H4 (cell line): ENCODE data around the gene RPH3AL. TPM values are rescaled to one million over a fixed set of nuclear protein-coding genes. Genes with fewer than 3 reads are reported as not detected.

Experiments used
- DNase-seq: peaks from one replicate; pipeline ENCODE4 v3.0.0-alpha.2; 2015; ENCODE audit warnings: low spot score
- total RNA-seq: library from RNA; depleted of rRNA; stranded (reverse); fragments of >200 nt; shearing (Covaris generic); gene quantifications from 2 replicates; pipeline ENCODE4 v1.2.3, GENCODE V29; 2014

RPH3AL gene
- total RNA-seq, 1 experiment from 2014 or later, result 6.0 TPM

DNA sequence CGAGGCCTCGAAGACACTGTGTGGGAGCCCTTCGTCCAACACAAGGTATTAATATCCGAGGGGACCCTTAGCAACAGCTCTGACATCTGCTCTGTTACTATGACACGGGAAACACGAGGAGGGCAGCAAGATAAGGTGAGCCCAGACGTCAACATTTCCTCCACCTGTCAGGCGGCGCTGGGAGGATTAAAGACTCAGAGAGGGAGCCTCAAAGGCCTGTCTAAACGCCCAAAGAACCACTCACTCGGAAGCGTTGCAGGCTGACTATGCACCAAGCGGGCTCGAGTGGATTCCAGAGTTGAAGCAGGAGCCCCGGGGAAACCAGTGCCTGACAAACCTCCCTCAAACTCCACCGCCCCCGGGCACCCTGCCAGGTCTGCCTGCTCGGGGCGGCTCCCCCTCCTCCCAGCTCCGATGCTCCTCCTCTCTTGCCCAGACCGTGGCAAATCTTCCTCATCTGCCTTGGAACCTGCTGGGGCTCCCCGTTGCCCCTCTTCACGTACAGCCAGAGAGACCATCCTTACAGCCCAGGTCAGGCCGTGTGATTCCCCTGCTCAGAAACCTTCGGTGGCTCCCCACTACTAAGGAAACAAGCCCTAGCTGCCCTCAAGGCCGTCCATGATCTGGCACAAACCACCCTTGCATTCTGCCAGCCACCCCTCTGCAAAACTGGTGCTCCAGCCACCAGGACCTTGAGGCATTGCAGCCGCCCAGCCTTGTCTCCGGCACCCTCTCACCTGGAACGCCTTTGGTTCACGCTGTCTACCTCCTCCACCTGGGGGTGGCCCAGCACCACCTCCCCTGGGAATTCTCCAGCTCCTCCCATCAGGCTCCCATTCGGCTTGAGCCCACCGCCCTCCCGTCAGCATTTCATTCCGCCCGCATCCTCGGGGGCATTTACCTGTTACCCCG, 16.2 kb downstream of the RPH3AL start:
- DNase-seq, result no peak

DNA sequence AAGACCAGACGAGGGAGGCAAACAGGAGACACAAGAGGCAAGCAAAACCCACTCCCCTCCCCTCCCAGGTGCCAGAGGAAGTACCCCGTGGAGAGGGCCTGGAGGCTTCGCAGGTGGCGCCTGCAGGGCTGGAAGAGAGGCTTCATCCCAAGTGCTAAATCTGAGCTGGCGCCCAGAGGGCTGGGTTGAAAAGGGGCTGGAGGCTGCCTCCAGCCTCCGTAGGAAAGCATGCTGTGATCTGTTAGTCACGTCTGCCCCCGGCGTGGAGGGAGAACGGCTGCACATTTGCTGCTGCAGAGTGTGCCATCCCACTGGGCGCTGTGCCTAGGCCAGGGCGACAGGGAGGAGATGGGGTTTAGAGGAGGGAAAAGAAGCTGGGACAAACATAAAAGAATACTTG, 16.9 kb downstream of the RPH3AL start:
- no peak for DNase-seq

- DNase-seq, result no peak
These were observed 17.6 kb downstream of the RPH3AL start for GRCh38 chr17:334974-335481.

DNA sequence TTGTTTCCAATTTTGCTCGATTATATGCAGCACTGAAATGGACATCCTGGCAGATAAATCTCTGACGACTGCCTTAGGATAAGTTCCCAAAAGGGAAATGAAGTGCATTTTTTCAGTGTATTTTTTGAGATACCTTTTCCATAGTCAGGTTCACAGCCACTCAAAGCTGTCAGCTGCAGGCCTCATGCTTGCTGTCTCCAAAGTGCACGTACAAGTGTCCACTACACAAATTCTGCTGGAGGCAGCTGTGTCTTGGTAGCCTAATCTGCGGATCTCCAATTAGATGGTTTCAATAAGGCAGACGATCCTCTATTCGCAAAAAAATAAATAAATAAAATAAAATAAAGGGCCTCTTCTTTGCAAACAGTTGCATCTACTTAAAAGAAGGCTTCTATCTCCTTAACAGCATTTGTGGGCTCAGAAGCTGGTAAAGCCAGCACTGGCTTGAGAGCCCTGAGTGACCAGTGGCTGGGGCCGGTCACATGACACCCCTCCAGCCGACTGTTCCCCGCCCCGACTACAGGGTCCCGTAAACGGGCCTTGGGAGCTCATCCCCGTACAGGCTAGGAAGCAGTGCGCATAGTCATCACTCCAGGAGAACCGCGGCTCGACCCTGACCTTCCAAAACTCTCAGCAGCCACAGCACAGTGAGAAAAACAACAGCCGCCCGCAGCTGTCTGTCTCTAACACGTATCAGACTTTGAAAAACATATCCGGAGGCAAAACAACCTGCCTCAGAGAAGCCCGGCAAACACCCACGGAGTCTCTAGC, 18.8 kb downstream of the RPH3AL start:
- DNase-seq, result no peak

GRCh38 chr17:332558-333322, 19.9 kb downstream of the RPH3AL start:
- DNase-seq, result no peak

- DNase-seq, result no peak
These were observed 20.6 kb downstream of the RPH3AL start for GRCh38 chr17:332023-332422.

- DNase-seq, result no peak
These were observed 21.5 kb downstream of the RPH3AL start for GRCh38 chr17:330993-331701.

GRCh38 chr17:329784-330420, 22.7 kb downstream of the RPH3AL start:
- no peak for DNase-seq

DNA sequence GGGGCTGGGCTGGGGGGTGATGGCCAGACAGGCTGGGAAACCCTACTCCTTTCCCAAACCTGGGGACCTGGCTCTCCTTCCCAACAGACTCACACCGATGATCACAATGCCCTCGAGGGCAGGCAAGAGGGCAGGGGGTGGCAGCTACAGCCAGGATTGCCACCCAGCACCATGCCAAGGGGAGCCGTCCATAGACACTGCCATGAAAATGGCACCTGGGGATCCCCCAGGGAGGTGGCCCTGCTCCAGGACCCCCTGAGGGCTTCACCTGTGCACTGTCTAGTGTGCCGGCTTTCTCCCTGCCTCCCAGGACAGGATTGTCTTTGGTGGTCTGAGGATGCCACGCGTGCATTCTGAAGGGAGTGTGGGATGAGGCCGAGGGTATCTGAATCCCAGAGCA, 24.6 kb downstream of the RPH3AL start:
- DNase-seq, result no peak

DNA sequence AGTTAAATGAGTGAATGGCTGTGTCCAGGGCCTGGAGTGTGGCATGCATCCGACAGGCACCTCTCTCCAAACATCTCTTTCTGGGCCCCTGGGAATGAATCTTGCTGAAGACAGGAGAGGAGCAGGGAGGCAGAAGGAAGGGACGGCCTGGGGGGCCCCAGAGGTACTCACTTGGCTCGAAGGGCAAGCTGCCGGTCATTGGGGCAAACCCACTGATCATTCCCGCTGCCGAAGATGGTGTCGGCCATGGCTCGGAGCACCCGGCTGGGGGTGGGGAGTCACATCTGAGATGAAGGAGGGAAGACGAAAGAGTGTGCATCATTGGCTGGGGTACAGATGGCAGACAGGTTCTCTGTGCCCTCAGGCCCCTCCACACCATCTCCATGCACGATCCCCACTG, 25.3 kb downstream of the RPH3AL start:
- DNase-seq, result no peak

DNA sequence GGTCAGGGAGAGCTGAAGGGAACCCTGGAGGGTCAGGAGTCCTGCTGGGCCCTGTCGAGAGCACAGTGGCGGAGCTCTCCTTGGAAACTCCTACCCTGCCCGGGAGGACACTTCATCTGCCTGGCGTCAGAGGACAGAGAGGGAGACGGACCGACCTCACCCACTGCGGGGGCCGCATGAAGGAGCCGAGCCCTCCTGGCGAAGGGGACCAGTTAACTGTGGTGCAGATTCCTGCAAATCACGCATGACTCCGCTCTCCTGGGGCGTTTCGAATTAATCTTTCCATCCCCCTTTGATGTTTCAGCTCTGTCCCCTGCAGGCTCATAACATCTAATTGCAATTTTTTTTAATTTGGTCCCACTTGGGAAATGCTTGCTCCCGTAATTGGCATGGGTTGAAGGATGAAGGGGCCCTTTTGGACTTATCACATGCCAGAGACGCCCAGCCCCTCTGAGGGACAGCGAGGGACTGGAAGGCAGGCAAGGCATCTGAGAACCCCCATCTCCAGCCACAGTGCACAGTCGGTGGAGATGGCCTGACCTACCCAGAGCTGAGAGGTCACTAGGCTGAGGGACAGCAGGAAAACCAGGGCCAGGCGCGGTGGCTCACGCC, 26.5 kb downstream of the RPH3AL start:
- DNase-seq, result no peak

DNA sequence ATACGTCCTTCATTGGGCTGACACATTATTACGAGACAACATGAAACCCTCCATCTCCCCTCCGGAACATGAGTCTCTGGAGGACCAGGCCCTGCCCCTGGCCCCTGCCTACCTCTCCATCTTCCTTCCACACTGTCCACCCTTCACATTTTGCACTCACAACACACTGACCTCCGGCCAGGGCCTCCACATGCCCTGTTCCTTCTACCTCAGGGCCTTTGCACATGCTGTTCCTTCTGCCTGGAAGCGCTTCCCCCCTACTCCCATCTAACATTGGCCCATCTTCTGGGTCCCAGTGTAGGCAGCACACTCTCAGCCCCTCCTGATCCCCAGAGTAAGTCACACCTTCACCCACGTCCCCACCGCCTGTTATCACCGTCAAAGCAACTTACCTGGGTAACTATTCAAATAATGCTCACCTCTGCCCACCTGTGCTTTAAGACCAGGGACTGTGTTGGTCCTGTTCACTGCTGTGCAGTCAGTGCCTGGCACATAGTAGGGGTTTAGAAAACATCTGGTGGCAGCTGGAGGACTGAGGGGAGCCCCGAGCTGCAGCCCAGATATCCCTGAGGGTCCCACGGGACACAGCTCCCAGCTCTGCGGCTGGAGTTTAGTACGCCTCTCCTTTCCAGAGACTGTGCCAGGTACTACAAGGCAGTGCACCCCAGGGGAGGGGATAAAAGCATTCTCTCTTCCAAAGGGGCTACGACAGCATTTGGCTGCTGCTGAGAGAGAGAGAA, 27.2 kb downstream of the RPH3AL start:
- DNase-seq, result no peak

- DNase-seq, result no peak
These were observed 28.7 kb downstream of the RPH3AL start for GRCh38 chr17:323721-324571.

GRCh38 chr17:323181-323580, 29.4 kb downstream of the RPH3AL start:
- no peak for DNase-seq

GRCh38 chr17:322006-322780, 30.4 kb downstream of the RPH3AL start:
- DNase-seq, result no peak

DNA sequence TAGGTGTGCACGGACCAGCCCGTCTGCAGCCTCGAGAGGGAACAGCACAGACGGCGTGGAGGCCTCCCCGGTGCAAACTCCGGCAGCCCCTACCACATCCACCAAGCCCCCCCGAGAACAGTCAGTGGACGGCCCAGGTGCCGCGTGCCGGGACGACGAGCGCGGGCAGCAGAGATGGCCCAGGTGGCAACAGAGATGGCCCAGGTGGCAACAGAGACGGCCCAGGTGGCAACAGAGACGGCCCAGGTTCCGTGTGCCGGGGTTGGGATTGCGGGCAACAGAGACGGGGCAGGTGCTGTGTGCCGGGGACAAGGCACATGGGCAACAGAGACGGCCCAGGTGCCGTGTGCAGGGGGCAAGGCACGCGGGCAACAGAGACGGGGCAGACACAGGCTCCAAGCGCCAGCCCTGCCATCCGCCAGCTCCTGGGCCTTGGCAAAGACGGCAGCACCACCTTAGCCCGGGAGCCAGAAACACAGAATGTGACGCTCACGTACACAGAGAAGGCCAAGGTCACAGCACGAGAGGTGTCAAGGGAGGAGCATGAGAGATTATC, 31.1 kb downstream of the RPH3AL start:
- no peak for DNase-seq

- DNase-seq, result no peak
These were observed 31.7 kb downstream of the RPH3AL start for GRCh38 chr17:320809-321385.
